ENCODE measurements around the gene SCARF2.
"Not testable (repeated sequence)": the region's sequence is repeated elsewhere in the genome, so short reads cannot be mapped to it uniquely, and the experiment has no call there.

SCARF2 gene

DNA sequence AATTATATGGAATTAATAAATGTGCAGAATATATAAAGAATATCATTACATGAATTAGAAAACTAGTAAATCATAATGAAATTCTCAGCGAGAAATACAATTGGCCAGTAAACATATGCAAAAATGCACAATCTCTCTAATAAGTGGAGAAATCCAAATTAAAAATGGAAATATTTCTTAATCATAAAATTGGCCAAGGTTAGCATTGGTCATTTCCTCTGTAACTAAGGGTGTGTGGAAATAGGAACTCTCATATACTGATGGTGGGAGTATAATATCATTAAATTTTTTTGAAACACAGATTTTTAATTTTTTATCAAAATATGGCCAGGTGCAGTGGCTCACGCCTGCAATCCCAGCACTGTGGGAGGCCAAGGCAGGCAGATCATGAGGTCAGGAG lies 51.3 kb downstream of the SCARF2 start:
- DNase-seq (ENCODE audit: insufficient read length, low spot score): no peak
- TF ChIP-seq, protein P1, sequence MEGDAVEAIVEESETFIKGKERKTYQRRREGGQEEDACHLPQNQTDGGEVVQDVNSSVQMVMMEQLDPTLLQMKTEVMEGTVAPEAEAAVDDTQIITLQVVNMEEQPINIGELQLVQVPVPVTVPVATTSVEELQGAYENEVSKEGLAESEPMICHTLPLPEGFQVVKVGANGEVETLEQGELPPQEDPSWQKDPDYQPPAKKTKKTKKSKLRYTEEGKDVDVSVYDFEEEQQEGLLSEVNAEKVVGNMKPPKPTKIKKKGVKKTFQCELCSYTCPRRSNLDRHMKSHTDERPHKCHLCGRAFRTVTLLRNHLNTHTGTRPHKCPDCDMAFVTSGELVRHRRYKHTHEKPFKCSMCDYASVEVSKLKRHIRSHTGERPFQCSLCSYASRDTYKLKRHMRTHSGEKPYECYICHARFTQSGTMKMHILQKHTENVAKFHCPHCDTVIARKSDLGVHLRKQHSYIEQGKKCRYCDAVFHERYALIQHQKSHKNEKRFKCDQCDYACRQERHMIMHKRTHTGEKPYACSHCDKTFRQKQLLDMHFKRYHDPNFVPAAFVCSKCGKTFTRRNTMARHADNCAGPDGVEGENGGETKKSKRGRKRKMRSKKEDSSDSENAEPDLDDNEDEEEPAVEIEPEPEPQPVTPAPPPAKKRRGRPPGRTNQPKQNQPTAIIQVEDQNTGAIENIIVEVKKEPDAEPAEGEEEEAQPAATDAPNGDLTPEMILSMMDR (IDR thresholded peaks at IDR 0.05; ENCODE audit: insufficient read depth, missing control alignments): no peak
- FAIRE-seq: no peak

GRCh38 chr22:20384865-20385264 lies 52.8 kb downstream of the SCARF2 start:
- TF ChIP-seq, protein P1 (IDR thresholded peaks at IDR 0.05; ENCODE audit: insufficient read depth, missing control alignments): no peak
- DNase-seq (ENCODE audit: insufficient read length, low spot score) (no peak), FAIRE-seq (no peak)

DNA sequence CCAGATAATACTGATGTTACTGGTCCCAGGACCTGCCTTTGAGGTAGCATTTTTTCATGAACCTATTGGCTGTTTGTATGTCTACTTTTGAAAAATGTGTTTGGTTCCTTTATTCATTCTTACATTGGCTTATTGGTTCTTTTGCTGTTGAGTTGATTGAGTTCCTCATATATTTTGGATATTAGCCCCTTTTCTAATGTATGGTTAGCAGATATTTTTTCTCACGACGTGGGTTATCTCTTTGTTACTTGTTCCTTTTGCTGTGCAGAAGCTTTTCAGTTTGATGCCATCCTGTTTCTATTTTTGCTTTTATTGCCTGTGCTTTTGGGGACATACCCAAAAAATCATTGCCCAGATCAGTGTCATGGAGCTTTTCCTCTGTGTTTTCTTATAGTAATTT lies 53.5 kb downstream of the SCARF2 start:
- FAIRE-seq (no peak), DNase-seq (ENCODE audit: insufficient read length, low spot score) (no peak)
- TF ChIP-seq, protein P1 (IDR thresholded peaks at IDR 0.05; ENCODE audit: insufficient read depth, missing control alignments): no peak

GRCh38 chr22:20383538-20383937 lies 54.1 kb downstream of the SCARF2 start:
- TF ChIP-seq, protein P1 (IDR thresholded peaks at IDR 0.05; ENCODE audit: insufficient read depth, missing control alignments): no peak
- DNase-seq (ENCODE audit: insufficient read length, low spot score) (no peak), FAIRE-seq (no peak)

DNA sequence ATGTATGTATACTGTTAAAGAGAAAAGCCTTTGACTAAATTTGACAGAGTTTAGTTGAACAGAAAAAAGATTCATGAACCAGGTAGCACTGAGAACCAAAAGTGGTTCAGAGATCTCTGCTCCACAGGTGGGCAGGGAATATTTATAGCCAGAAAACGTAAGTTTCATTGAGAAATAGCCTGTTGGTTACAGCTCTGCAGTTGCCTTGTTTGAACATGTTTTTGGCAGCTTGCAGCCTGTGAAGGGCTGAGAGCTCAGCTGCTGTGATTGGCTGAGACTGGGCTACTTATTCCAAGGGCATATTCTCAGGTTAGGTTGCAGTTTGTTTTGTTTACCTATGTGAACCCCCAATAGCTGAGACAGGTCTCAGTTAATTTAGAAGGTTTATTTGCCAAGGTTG lies 57.1 kb downstream of the SCARF2 start:
- TF ChIP-seq, protein P1 (IDR thresholded peaks at IDR 0.05; ENCODE audit: insufficient read depth, missing control alignments): no peak
- DNase-seq (ENCODE audit: insufficient read length, low spot score) (no peak), FAIRE-seq (no peak)

DNA sequence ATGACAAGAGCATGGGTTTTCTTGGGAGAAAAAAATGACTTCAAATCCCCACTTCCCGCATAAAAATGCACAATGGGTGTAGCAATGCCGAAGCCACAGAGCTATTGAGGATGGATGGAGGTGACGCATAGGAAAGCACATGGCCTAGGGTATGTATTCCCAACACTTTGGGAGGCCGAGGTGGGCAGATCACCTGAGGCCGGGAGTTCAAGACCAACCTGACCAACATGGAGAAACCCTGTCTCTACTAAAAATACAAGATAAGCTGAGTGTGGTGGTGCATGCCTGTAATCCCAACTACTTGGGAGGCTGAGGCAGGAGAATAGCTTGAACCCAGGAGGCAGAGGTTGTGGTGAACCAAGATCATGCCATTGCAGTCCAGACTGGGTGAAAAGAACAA lies 58.9 kb downstream of the SCARF2 start:
- DNase-seq (ENCODE audit: insufficient read length, low spot score); FAIRE-seq: not testable (repeated sequence)

DNA sequence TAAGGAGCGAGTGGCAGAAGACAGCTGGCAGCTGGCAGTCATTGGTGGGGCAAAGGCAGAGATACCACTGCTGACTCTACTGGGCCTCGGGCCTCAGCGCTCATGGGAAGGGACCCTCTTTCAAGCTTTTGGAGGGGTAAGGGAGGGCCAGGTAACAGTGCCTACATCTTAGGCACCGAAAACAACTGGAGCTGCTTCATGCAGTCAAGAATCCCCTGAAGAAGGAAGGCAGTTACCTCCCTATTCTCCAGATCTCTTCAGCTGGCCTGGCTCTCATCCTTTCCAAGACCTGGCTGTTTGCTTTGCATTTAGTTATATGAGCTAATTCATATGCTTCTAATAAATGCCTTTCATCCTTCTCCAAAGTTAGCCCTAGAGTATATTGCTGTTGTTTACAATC lies 59.5 kb downstream of the SCARF2 start:
- FAIRE-seq: no peak

DNA sequence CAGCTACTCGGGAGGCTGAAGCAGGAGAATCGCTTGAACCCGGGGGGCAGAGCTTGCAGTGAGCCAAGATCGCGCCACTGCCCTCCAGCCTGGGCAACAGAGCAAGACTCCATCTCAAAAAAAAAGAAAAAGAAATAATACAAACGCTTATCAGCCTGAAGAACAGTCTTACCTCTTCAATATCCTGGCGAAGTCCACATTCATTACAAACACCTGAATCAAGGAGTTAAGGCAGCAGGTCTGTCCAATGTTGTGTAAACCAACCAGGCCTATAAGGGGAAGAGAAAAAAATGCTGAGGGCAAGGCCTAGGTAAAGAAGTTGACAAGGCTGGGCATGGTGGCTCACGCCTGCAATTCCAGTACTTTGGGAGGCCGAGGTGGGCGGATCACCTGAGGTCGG lies 60.6 kb downstream of the SCARF2 start:
- not testable (repeated sequence) for DNase-seq (ENCODE audit: insufficient read length, low spot score); FAIRE-seq

More for the DNA sequence above, 59.5 kb downstream of the SCARF2 start:
- DNase-seq (ENCODE audit: insufficient read length, low spot score): no peak
- TF ChIP-seq, protein P1 (IDR thresholded peaks at IDR 0.05; ENCODE audit: insufficient read depth, missing control alignments): no peak

DNA sequence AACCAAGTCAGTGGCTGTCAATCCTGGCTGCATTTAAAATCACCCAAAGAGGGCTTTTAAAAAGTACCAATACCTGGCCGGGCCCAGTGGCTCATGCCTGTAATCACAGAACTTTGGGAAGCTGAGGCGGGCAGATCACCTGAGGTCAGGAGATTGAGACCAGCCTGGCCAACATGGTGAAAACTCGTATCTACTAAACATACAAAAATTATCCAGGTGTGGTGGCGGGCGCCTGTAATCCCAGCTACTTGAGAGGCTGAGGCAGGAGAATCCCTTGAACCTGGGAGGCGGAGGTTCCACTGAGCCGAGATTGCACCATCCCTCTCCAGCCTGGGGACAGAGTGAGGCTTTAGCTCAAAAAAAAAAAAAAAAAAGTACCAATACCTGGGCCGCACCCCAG lies 61.3 kb downstream of the SCARF2 start:
- not testable (repeated sequence) for FAIRE-seq; DNase-seq (ENCODE audit: insufficient read length, low spot score)
